Measurements from ENCODE around the gene PCNX3. TPM values are rescaled to one million over a fixed set of nuclear protein-coding genes. Genes with fewer than 3 reads are reported as not detected.
A peak's percentile ranks its signal among the peaks of the same experiment; 100 is the strongest.

PCNX3 gene
- total RNA-seq, 1 donor from 2014 or later = 35.9 TPM

- no peak for DNase-seq (ENCODE audit: low read depth)
- no peak overlapping the region for H3K4me3 ChIP-seq (ENCODE audit: low read depth, low read length)
- TF ChIP-seq, protein P1, sequence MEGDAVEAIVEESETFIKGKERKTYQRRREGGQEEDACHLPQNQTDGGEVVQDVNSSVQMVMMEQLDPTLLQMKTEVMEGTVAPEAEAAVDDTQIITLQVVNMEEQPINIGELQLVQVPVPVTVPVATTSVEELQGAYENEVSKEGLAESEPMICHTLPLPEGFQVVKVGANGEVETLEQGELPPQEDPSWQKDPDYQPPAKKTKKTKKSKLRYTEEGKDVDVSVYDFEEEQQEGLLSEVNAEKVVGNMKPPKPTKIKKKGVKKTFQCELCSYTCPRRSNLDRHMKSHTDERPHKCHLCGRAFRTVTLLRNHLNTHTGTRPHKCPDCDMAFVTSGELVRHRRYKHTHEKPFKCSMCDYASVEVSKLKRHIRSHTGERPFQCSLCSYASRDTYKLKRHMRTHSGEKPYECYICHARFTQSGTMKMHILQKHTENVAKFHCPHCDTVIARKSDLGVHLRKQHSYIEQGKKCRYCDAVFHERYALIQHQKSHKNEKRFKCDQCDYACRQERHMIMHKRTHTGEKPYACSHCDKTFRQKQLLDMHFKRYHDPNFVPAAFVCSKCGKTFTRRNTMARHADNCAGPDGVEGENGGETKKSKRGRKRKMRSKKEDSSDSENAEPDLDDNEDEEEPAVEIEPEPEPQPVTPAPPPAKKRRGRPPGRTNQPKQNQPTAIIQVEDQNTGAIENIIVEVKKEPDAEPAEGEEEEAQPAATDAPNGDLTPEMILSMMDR (conservative IDR thresholded peaks at IDR 0.05; ENCODE audit: low read depth, low read length) = no peak
These were observed 30.1 kb downstream of the PCNX3 start for GRCh38 chr11:65645710-65646109.

DNA sequence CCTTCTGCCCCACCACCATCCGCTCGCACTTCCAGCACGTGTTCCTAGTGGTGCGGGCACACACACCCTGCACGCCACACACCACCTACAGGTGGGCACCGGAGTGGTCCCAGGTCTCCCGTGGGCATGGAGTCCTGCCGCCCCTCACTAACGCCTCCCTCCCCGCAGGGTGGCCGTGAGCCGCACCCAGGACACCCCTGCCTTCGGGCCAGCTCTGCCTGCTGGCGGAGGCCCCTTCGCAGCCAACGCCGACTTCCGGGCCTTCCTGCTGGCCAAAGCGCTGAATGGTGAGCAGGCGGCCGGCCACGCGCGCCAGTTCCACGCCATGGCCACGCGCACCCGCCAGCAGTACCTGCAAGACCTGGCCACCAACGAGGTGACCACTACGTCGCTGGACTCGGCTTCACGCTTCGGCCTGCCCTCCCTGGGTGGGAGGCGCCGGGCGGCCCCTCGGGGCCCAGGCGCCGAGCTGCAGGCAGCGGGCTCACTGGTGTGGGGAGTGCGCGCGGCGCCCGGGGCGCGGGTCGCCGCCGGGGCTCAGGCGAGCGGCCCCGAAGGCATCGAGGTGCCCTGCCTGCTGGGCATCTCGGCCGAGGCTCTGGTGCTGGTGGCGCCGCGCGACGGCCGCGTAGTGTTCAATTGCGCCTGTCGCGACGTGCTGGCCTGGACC, 30.8 kb downstream of the PCNX3 start:
- H3K4me3 ChIP-seq (ENCODE audit: low read depth, low read length) = peak overlapping the region; percentile 55
- no peak for DNase-seq (ENCODE audit: low read depth)
- TF ChIP-seq, protein P1 (conservative IDR thresholded peaks at IDR 0.05; ENCODE audit: low read depth, low read length) = no peak

GRCh38 chr11:65646958-65647701, 31.6 kb downstream of the PCNX3 start:
- TF ChIP-seq, protein P1 (conservative IDR thresholded peaks at IDR 0.05; ENCODE audit: low read depth, low read length) = no peak
- no peak for DNase-seq (ENCODE audit: low read depth)
- H3K4me3 ChIP-seq (ENCODE audit: low read depth, low read length) = peak overlapping the region; percentile 55

- H3K4me3 ChIP-seq (ENCODE audit: low read depth, low read length) = no peak overlapping the region
- TF ChIP-seq, protein P1 (conservative IDR thresholded peaks at IDR 0.05; ENCODE audit: low read depth, low read length) = no peak
- DNase-seq (ENCODE audit: low read depth) = no peak
These were observed 33.5 kb downstream of the PCNX3 start for GRCh38 chr11:65648997-65649493.

DNA sequence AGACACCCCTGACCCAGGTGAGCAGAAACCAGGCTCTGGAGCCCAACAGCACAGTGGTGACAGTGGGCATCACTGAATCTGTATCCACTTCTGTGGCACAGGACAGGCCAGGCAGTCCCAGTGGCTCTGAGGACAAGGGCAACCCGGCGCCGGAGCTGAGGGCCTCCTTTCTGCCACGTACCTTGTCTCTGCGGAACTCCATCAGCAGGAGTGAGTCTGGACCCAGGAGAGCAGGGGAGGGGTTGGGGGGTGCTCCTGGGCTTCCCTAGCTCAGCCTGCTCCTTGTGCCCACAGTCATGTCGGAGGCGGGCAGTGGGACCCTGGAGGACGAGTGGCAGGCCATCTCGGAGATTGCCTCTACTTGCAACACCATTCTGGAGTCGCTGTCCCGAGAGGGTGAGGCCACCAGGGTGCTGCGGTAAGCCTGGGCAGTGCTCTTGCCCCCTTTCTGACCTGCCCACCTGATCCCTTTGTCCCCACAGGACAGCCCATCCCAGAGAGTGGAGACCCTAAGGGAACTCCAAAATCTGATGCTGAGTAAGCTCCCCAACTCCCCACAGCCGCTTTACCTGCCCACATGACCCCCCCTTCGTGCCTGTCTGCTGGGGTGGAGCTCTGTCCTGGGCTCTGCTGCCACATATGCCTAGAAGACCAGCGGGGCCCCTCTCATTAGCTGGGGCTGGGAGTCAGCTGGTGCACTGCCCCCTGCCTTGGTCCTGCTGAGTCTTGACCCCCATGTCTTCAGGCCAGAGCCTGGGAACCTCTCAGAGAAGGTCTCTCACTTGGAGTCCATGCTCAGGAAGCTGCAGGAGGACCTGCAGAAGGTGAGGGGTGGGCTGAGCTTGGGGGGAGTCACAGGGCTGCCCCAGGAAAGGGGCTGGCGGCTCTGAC, 34.3 kb downstream of the PCNX3 start:
- DNase-seq (ENCODE audit: low read depth) = no peak
- TF ChIP-seq, protein P1 (conservative IDR thresholded peaks at IDR 0.05; ENCODE audit: low read depth, low read length) = no peak
- H3K4me3 ChIP-seq (ENCODE audit: low read depth, low read length) = no peak overlapping the region

DNA sequence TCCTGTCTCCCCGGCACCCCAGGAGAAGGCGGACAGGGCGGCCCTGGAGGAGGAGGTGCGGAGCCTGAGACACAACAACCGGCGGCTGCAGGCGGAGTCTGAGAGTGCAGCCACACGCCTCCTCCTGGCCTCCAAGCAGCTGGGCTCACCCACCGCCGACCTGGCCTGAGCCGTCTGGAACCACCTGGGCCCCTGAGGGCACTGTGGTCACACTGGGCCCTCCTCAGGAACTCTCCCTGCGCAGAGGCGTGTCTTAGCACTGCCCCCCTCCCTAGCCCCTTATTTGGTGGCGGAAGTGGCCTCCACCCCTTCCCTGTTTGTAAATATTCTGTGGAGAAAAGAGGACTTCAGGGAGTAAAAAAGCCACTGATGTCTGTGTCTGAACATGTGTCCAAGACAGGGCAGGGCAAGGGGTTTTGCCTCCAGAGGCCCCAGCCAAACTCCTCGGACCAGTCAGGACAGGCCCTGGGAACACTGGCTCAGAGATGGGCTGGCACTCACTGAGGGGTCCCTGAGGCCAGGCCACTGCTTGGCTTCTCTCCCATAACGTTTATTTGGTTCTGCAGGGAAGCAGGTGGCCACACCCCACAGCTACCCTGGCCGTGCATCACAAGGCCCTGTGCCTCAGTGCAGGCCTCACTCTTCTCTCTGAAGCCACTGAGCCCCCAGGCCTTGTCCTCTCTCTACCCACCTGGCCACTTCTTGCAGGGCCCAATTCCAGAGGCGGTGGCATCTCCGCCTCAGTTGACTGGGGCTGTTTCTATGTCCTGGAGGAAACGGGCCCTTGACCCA, 35.2 kb downstream of the PCNX3 start:
- no peak for DNase-seq (ENCODE audit: low read depth)
- TF ChIP-seq, protein P1 (conservative IDR thresholded peaks at IDR 0.05; ENCODE audit: low read depth, low read length) = no peak
- H3K4me3 ChIP-seq (ENCODE audit: low read depth, low read length) = no peak overlapping the region

Measured in epithelial cell of proximal tubule (primary cell).